Skin epidermis (tissue), 12 donors: ENCODE measurements around the gene EYA4.

Experiments used
- H3K27ac ChIP-seq, 21 experiments: fragments of 200-600 bp; sonication (generic) in 11 of 21; one replicate each; pipeline ENCODE4 v1.5.0; 2020; ENCODE audit warnings: mild to moderate bottlenecking in 3 of 21, inconsistent platforms in 2 of 21, moderate library complexity in 2 of 21
- H3K4me3 ChIP-seq, 7 experiments: fragments of 200-600 bp; sonication (generic) in 2 of 7; one replicate each; pipeline ENCODE4 v1.5.0; 2020; ENCODE audit warnings: inconsistent platforms in 2 of 7, mild to moderate bottlenecking in 2 of 7, moderate library complexity in 1 of 7

EYA4 gene

GRCh38 chr6:133241901-133242636 is 912 bp downstream of the EYA4 start:
- peak overlapping the region in 1 of 21 experiments; percentile 29 for H3K27ac ChIP-seq
- H3K4me3 ChIP-seq = peak overlapping the region in 6 of 7 experiments; percentile 21 to 37 (median 24)

DNA sequence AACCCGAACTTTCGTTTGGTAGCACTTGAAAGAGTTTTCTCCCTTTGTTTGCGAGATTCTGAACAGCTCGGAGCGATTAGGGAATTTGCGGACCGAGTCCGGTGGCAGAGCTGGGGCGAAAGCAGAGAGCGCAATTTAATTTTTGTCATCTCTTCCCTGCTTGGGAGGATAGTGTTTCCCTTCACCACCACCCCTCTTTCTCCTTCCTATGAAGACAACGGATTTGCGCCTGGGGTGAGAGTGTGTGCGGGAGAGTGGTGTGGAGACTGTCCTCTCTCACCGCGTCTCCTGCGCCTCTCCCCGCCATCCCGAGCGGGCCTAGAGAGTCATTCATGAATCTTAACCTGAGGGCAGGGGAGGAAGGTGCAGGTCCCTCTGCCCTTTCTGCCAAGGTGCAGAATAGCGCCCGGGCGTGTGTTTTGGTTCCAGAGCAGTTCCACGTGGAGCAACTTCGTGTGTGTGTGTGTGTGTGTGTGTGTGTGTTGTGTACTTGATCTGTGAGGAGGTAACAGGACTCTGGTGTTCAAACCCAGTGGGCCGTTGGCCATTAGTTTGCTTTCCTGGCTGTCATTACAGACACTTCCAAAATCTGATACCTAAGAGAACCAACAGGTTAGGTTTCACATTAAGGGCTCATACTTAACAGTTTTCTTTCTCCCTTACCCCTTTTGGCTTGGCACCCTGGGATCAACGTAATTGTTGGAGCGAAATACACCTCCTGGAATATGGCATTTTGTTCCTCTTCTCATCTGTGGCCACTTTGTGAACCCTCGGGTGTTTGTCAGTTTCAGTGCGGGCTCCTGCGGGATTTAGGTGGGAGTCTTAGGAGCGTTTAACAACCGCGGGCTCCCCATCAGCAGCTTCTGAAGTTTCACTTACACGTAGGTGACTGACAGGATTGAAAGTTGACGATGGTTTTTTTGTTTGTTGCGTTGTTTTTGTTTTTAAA is 1.8 kb downstream of the EYA4 start:
- Histone ChIP-seq H3K27ac (peak overlapping the region in 1 of 21 experiments; percentile 29), H3K4me3 (peak overlapping the region in 3 of 7 experiments; percentile 1 to 37 (median 30))

DNA sequence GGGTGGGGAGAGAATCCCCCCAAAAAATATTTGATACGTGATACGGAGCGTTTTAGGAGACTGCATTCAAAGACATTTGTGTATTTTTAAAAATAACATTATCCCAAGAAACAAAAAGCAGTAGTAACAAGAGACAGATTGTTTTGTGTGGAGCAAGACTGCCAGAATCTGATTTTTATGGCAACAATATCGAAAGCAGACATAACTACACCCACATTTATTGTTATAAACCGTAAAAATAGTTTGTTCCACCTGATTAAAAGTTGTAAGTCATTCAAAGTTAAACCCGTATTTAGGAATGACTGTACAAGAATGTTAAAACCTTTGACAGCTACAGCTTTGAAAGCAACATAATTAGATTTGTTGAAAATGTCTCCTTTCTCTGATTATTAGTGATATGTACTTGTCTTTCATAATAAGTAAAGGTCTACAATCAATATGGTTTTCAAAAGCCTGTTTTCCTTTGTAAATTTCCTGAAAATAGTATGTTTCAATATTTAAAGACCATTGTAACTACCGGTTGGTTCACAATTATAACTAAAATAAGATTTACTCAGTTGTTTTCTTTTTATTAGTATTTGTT is 2.7 kb downstream of the EYA4 start:
- Histone ChIP-seq H3K4me3 (no peak overlapping the region), H3K27ac (no peak overlapping the region)

- Histone ChIP-seq H3K4me3 (no peak overlapping the region), H3K27ac (no peak overlapping the region)
Observed at GRCh38 chr6:133244519-133244918, 3.4 kb downstream of the EYA4 start.

DNA sequence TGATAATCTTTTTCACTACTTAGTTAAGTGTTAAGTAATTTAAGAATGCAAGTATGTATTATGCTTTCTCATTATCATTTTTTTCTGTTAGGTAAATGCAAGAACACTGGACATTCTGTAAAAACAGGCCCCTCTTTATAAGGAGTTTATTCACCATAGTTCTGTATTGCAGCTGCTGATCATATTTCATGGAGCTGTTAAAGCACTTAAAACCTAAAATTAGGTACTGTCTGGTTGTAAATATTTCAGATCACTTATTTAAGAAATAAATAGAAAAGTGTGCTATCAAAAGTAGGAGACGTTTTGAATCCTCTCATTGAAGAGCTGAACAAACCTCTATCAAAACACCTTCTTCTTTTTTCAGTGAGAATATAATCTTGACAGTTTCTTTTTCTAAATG is 3.9 kb downstream of the EYA4 start:
- no peak overlapping the region for H3K4me3 ChIP-seq
- H3K27ac ChIP-seq = no peak overlapping the region

- H3K27ac ChIP-seq = no peak overlapping the region
Observed at GRCh38 chr6:133245422-133245903, 4.3 kb downstream of the EYA4 start.

GRCh38 chr6:133247581-133247980 is 6.4 kb downstream of the EYA4 start:
- no peak overlapping the region for H3K4me3 ChIP-seq
- H3K27ac ChIP-seq = no peak overlapping the region

More at GRCh38 chr6:133245422-133245903, 4.3 kb downstream of the EYA4 start:
- no peak overlapping the region for H3K4me3 ChIP-seq

- no peak overlapping the region for H3K27ac ChIP-seq
Observed at GRCh38 chr6:133248241-133249001, 7.3 kb downstream of the EYA4 start.

GRCh38 chr6:133251688-133252087 is 10.5 kb downstream of the EYA4 start:
- Histone ChIP-seq H3K27ac (no peak overlapping the region), H3K4me3 (no peak overlapping the region)

More at GRCh38 chr6:133248241-133249001, 7.3 kb downstream of the EYA4 start:
- H3K4me3 ChIP-seq = no peak overlapping the region

GRCh38 chr6:133254552-133255228 is 13.5 kb downstream of the EYA4 start:
- H3K27ac ChIP-seq = no peak overlapping the region
- no peak overlapping the region for H3K4me3 ChIP-seq

DNA sequence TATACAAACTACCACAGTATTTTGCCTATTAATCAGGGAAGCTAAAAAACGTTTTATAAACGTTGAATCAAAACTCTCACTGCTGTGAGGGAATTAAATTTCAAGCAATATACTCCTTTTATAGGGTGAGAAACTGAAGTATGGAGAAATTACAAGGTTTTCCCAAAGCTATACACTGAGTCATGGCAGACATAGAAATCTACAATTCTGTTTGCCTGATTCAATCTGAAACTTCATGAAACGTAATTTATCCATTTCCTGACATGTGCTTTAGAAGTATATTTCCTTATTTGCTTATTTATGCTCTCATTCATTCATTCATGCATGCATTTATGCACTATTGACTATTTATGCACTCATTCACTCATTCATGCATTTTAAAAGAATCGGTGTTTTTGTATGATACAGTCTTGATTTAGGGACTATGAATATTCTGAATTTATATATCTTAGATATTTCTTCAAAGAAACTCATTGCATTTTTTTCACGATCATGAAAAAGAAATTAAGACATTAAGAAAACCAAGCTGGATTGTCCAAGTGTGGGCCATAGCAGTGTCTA is 16.5 kb downstream of the EYA4 start:
- H3K27ac ChIP-seq = no peak overlapping the region

DNA sequence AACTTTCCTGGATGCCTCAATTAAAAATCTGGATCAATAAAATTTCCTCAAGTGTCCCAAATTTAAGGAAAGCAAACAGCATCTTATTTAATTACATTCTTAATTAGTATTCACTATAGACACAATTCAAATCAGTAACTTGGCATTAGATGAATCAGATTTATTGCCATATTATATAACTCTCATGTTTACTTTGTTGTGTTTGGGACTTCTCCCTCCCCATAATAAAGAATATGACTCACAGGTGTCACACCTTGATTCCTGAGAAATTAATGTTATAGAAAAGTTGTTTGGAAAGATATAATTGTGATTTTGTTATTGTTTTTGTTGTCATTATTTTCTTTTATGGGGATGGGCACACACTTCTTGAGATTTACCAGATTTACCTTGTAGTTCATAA is 18.4 kb downstream of the EYA4 start:
- Histone ChIP-seq H3K4me3 (no peak overlapping the region), H3K27ac (no peak overlapping the region)

More for the DNA sequence above, 16.5 kb downstream of the EYA4 start:
- H3K4me3 ChIP-seq = no peak overlapping the region

- Histone ChIP-seq H3K4me3 (no peak overlapping the region), H3K27ac (no peak overlapping the region)
Observed at GRCh38 chr6:133262804-133263203, 21.6 kb downstream of the EYA4 start.

DNA sequence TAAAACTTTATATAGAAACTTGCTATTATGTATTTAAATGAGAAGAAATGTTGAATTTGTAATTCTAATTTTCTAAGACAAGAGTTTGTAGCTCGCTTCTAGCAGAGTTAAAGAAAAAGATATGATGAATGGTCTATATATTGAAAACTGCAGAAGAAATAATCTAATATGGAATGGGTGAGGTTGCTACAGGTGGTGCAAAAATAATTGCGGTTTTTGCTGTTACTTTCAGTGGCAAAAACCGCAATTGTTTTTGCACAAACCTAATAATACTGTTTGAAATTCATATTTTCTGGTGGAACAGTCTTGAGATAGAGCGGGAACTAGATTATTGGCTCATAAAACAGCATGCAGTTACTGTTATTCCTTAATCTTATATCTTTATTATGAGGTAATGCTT is 23.9 kb downstream of the EYA4 start:
- Histone ChIP-seq H3K27ac (no peak overlapping the region), H3K4me3 (no peak overlapping the region)

GRCh38 chr6:133266186-133266585 is 25.0 kb downstream of the EYA4 start:
- H3K27ac ChIP-seq = no peak overlapping the region
- H3K4me3 ChIP-seq = no peak overlapping the region

- Histone ChIP-seq H3K4me3 (no peak overlapping the region), H3K27ac (no peak overlapping the region)
Observed at GRCh38 chr6:133268621-133269020, 27.5 kb downstream of the EYA4 start.

GRCh38 chr6:133274813-133275212 is 33.7 kb downstream of the EYA4 start:
- H3K27ac ChIP-seq = no peak overlapping the region
- no peak overlapping the region for H3K4me3 ChIP-seq

GRCh38 chr6:133275213-133275612 is 34.1 kb downstream of the EYA4 start:
- Histone ChIP-seq H3K4me3 (no peak overlapping the region), H3K27ac (no peak overlapping the region)
